ENCODE data around the gene TBC1D10A.

The TBC1D10A gene

GRCh38 chr22:30310881-30311771 is 15.6 kb downstream of the TBC1D10A start:
- DNase-seq (ENCODE audit: low read depth) = no peak
- TF ChIP-seq MYC (IDR thresholded peaks at IDR 0.05; ENCODE audit: low read depth, low read length) = no peak
- no peak for TF ChIP-seq POLR2A (IDR thresholded peaks at IDR 0.05; ENCODE audit: extremely low read depth, insufficient read length)
- TF ChIP-seq, protein P1, sequence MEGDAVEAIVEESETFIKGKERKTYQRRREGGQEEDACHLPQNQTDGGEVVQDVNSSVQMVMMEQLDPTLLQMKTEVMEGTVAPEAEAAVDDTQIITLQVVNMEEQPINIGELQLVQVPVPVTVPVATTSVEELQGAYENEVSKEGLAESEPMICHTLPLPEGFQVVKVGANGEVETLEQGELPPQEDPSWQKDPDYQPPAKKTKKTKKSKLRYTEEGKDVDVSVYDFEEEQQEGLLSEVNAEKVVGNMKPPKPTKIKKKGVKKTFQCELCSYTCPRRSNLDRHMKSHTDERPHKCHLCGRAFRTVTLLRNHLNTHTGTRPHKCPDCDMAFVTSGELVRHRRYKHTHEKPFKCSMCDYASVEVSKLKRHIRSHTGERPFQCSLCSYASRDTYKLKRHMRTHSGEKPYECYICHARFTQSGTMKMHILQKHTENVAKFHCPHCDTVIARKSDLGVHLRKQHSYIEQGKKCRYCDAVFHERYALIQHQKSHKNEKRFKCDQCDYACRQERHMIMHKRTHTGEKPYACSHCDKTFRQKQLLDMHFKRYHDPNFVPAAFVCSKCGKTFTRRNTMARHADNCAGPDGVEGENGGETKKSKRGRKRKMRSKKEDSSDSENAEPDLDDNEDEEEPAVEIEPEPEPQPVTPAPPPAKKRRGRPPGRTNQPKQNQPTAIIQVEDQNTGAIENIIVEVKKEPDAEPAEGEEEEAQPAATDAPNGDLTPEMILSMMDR (IDR thresholded peaks at IDR 0.05; ENCODE audit: low read depth, low read length) = no peak
- TF ChIP-seq, protein P2, sequence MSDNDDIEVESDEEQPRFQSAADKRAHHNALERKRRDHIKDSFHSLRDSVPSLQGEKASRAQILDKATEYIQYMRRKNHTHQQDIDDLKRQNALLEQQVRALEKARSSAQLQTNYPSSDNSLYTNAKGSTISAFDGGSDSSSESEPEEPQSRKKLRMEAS (IDR thresholded peaks at IDR 0.05; ENCODE audit: low read depth, low read length) = no peak
- H3K4me3 ChIP-seq (ENCODE audit: low read depth, low read length) = no peak overlapping the region

DNA sequence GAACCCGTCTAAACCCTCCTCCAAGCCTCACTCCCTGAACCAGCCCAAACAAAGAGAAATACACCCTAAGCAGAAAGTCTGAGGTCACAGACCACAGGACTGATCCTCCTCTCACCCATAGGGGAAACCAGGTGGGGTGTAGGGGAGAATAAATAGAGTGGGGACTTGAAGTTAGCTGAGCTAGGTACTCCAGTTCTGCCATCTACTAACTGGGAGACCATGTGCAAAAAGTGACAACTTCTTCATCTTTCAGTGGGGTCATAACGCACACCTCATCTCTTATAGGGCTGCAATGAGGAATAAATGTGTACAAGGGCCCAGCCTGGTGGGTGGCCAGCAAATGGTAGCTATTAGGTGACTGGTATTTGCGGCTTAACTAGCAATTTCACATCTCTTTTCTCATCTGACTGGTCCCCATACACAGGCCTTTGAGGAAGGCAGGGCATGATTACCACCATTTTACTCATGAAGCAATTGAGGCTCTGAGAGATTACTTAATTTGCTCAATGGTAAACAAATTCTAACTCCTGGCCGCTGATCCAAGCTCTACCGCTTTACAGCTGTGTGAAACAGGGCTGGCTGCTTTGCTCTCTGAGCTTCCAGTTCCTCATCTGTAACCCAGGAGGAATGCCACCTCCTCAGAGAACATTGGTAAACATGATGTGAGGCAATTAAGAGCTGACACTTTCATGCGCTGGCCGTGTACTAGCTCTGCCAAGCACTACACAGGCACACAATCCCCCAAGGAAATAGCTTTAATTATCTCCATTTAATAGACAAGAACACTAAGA is 16.6 kb downstream of the TBC1D10A start:
- no peak overlapping the region for H3K4me3 ChIP-seq (ENCODE audit: low read depth, low read length)
- TF ChIP-seq, protein P2 (IDR thresholded peaks at IDR 0.05; ENCODE audit: low read depth, low read length) = no peak
- TF ChIP-seq MYC (IDR thresholded peaks at IDR 0.05; ENCODE audit: low read depth, low read length) = no peak
- TF ChIP-seq, protein P1 (IDR thresholded peaks at IDR 0.05; ENCODE audit: low read depth, low read length) = no peak
- no peak for TF ChIP-seq POLR2A (IDR thresholded peaks at IDR 0.05; ENCODE audit: extremely low read depth, insufficient read length)
- DNase-seq (ENCODE audit: low read depth) = peak; percentile 29

DNA sequence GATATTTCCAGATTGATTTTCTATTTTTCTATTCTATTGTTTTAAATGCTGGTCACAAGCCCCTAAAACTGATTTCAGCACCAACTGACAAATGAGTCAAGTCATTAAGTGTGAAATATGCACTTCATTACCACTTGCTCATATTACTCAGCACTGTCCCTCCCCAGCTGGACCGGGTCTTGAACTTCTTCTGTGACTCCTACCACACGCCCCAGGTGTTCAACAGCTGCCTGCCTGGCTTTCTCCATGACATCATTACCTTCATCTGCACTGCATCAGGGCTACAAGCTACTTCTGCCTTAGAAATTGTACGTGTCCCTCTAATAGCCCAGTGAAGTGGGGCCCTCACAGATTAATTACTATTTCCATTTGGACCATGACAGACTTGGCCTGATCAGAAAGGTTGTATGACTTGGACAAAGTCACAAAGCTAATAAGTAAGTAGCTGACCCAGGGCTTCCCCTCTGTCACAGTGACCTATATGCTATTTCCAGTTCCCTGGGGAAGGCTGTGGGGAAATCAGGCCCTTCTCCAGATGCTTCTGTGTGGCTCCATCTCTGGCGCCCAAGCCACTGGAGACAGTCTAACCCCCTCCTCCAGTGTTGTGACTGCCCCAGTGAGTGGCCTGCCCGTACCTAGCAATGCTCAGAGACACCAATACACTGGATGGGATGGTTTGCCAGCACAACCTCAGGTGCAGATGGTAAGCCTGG is 18.1 kb downstream of the TBC1D10A start:
- no peak for DNase-seq (ENCODE audit: low read depth)
- TF ChIP-seq POLR2A (IDR thresholded peaks at IDR 0.05; ENCODE audit: extremely low read depth, insufficient read length) = no peak
- TF ChIP-seq, protein P1 (IDR thresholded peaks at IDR 0.05; ENCODE audit: low read depth, low read length) = no peak
- no peak for TF ChIP-seq MYC (IDR thresholded peaks at IDR 0.05; ENCODE audit: low read depth, low read length)
- TF ChIP-seq, protein P2 (IDR thresholded peaks at IDR 0.05; ENCODE audit: low read depth, low read length) = no peak
- H3K4me3 ChIP-seq (ENCODE audit: low read depth, low read length) = no peak overlapping the region

DNA sequence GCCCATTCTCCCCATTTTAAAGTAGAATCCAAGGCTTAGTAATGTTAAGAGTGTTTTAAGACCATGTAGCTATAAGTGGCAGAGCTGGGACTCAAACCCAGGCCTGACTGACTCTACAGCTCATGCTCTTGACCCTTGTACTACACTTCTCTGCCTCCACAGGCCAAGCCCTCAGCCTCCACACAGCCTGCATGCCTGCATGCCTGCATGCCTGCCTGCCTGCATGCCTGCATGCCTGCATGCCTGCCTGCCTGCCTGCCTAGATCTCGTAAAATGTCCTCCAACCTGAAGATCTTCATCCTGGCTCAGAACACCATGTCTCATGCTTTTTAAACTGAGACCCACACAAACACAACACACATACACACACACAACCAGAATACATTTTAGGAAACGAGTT is 18.6 kb downstream of the TBC1D10A start:
- H3K4me3 ChIP-seq (ENCODE audit: low read depth, low read length) = no peak overlapping the region
- TF ChIP-seq, protein P2 (IDR thresholded peaks at IDR 0.05; ENCODE audit: low read depth, low read length) = no peak
- TF ChIP-seq, protein P1 (IDR thresholded peaks at IDR 0.05; ENCODE audit: low read depth, low read length) = no peak
- no peak for TF ChIP-seq MYC (IDR thresholded peaks at IDR 0.05; ENCODE audit: low read depth, low read length)
- no peak for TF ChIP-seq POLR2A (IDR thresholded peaks at IDR 0.05; ENCODE audit: extremely low read depth, insufficient read length)
- no peak for DNase-seq (ENCODE audit: low read depth)

DNA sequence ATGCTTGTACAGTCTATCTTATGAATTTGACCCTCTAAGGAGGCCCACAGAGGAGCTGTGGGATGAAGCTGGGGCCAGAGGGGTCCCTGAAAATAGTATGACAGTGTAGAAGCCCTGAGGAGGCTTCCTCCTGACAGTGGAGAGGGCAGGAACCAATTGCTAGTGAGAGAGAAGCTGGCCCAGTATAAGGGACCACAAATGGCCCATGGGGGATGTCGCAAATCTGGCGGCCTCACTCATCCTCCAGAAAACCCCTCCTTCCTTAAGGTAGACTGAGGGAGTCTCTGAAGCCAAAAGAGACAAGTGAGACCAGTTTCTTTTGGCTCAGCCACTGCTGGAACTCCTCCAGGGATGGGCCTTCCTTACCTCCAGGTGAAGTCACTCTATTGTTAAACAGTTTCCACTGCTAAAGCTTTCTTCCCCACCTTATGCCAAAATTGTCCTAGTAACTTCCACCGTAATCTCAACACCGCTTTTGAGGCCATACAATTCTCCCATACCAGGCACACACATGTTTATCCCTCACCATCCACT is 19.6 kb downstream of the TBC1D10A start:
- TF ChIP-seq MYC (IDR thresholded peaks at IDR 0.05; ENCODE audit: low read depth, low read length) (no peak), POLR2A (IDR thresholded peaks at IDR 0.05; ENCODE audit: extremely low read depth, insufficient read length) (no peak)
- TF ChIP-seq, protein P1 (IDR thresholded peaks at IDR 0.05; ENCODE audit: low read depth, low read length) = no peak
- TF ChIP-seq, protein P2 (IDR thresholded peaks at IDR 0.05; ENCODE audit: low read depth, low read length) = no peak
- H3K4me3 ChIP-seq (ENCODE audit: low read depth, low read length) = no peak overlapping the region
- no peak for DNase-seq (ENCODE audit: low read depth)
